HG02840 (cell line): ENCODE data around the gene POLR2H.
"Not testable (repeated sequence)": the region's sequence is repeated elsewhere in the genome, so short reads cannot be mapped to it uniquely, and the experiment has no call there.

Experiments used
- ATAC-seq: cut with Tn5 transposase; IDR thresholded peaks from one replicate; pipeline ENCODE4 v1.9.1; 2021; ENCODE audit warnings: mild to moderate bottlenecking, moderate library complexity, moderate number of reproducible peaks; ENCODE audit not compliant: unreplicated experiment, low FRiP score

POLR2H gene

GRCh38 chr3:184335291-184335660 lies 26.2 kb upstream of the POLR2H start:
- ATAC-seq, result peak; percentile 23

- peak; percentile 61 for ATAC-seq
Measured at GRCh38 chr3:184335661-184336546, 25.6 kb upstream of the POLR2H start.

DNA sequence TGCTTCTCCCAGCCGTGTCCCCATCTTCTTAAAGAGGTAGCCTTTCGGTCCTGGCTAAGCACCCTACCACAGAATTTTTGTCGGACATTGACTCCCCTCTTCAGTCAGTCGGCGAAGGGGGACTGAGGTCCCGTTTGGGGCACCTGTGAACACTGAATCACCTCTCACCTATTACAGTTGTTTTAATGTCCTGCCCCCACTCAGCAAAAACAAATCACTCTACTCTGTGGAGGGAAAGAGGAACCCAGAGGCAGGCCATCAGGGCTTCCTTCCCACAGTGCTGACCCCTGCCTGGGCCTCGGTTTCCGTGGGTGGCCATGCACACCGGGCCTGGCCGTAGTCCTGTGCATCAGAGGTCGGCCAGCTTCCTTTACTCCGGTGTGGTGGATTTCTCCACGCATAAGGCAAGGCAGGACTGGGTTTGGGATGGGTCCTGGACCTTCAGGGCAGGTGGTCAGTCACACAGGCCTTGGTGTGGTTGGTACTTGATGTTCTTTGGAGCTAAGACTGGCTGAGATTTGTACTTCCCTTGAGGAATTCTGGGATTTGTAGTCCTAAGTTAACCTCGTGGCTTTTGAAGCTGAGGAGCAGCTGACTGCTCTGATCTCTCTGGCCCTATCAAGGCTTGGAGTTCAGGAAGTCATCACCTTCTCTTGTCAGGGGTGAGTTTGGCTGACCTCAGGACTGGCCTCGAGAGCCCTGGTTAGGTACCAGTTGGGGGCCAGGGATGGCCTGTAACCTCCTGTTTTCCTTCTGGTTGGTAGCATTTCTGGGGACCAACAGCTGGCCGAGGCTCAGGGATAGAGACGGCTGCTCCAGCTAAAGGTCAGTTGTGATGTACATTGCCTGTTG lies 24.7 kb upstream of the POLR2H start:
- ATAC-seq, result no peak

DNA sequence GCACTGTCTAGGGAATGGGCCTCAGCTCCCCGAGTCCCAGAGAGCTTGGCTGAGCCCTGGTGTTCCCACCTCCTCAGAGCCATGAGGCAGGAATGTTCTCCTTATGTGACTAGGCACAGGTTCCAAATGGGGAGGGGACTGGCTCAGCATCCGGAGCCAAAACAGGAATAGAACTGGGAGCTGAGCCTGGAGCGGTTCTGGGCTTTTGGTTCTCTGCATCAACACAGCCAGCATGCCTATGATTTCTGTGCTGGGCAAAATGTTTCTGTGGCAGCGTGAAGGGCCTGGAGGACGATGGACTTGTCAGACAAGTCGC lies 24.2 kb upstream of the POLR2H start, which contains the start of gene FAM131A:
TSS of gene FAM131A (plus strand) at position 202 of the 316 bp plus-strand sequence. CDS start at position 233, 31 bp downstream.
- no peak for ATAC-seq

- no peak for ATAC-seq
Measured at GRCh38 chr3:184337981-184338380, 23.5 kb upstream of the POLR2H start.

DNA sequence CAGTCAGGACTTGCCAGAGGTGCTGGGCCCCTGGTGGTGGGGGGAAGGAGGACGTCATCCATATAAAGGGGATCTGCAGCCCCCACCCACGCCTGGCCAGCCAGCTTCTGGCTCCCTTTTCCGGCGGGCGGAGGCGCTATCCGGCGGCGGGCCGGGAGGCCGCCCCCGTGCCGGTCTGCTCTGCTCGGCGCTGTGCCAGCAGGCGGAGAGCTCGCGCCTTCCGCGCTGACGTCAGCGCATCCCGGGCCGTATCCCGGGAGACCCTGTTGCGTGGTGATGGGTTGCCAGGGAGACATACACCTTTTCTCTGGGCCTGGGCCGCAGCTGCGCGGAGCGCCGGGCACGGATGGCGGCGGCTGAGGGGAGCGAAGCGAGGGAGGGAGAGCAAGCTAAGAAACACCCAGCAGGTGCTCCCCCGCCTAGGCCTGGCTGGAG lies 23.0 kb upstream of the POLR2H start:
- ATAC-seq, result no peak

- ATAC-seq, result no peak
Measured at GRCh38 chr3:184339001-184339400, 22.5 kb upstream of the POLR2H start.

DNA sequence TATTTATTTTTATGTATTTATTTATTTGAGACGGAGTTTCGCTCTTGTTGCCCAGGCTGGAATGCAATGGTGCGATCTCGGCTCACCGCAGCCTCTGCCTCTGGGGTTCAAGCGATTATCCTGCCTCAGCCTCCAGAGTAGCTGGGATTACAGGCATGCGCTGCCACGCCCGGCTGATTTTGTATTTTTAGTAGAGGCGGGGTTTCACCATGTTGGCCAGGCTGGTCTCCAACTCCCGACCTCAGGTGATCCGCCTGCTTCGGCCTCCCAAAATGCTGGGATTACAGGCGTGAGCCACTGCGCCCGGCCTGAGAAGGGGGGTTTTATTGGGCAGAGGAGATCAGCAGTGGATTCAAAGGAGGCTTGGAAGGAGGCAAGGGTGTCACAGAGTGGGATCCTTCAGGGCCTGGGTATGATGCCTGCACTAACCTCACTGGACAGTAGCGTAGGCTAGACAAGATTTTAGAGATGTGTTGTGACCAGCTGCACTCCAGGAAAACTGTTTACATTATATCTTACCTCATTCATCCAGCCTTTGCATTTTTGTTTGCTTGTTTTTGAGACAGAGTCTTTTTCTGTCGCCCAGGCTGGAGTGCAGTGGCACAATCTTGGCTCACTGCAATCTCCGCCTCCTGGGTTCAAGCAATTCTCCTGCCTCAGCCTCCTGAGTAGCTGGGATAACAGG lies 21.9 kb upstream of the POLR2H start:
- ATAC-seq, result not testable (repeated sequence)

DNA sequence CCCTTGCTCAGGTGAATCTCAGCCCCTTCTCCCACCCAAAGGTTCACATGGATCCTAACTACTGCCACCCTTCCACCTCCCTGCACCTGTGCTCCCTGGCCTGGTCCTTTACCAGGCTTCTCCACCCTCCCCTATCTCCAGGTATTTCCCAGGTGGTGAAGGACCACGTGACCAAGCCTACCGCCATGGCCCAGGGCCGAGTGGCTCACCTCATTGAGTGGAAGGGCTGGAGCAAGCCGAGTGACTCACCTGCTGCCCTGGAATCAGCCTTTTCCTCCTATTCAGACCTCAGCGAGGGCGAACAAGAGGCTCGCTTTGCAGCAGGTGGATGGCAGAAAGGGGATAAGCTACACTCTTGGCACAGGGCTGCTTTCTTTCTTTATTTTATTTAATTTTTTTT lies 19.6 kb upstream of the POLR2H start:
- ATAC-seq, result no peak

GRCh38 chr3:184343200-184343876 lies 18.2 kb upstream of the POLR2H start:
- ATAC-seq, result no peak

DNA sequence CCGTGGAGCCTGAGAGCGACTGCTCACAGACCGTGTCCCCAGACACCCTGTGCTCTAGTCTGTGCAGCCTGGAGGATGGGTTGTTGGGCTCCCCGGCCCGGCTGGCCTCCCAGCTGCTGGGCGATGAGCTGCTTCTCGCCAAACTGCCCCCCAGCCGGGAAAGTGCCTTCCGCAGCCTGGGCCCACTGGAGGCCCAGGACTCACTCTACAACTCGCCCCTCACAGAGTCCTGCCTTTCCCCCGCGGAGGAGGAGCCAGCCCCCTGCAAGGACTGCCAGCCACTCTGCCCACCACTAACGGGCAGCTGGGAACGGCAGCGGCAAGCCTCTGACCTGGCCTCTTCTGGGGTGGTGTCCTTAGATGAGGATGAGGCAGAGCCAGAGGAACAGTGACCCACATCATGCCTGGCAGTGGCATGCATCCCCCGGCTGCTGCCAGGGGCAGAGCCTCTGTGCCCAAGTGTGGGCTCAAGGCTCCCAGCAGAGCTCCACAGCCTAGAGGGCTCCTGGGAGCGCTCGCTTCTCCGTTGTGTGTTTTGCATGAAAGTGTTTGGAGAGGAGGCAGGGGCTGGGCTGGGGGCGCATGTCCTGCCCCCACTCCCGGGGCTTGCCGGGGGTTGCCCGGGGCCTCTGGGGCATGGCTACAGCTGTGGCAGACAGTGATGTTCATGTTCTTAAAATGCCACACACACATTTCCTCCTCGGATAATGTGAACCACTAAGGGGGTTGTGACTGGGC lies 16.8 kb upstream of the POLR2H start:
- ATAC-seq, result no peak

- ATAC-seq, result no peak
Measured at GRCh38 chr3:184345317-184346144, 16.0 kb upstream of the POLR2H start.

- no peak for ATAC-seq
Measured at GRCh38 chr3:184346480-184347190, 14.9 kb upstream of the POLR2H start.

DNA sequence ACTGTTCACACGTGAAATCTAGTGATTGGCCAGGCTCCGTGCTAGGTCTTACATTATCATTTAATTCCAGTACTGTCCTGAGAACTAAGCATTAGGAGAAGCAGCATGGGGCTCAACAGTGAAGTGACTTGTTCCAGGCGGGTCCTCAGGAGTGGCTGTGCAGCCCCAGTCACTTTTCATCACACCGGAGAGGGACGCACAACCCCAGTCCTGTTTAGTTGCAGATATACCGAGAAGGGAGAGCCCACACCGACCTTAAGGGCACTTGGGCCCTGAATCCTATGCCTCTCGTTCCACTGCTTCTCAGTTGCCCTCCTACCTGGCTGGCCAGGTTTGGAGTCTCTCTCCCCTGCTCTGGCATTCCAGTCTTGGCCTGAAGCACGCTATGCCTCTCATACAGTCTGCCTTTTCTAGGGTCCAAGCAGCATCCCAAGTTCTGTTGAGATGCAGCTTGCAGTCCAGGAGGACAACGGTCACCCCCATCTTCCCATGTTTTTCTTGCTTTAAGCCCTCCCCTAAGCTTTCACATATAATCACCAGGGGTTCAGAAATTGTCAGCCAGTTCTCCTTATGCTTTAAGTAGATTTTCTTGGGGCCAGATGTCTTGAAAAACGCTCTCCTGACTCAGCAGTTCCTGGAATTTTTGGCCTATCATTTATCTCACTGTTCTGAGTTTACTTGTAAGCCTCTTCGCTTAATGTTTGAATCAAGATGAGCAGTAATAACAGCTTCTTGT lies 14.0 kb upstream of the POLR2H start:
- no peak for ATAC-seq

- ATAC-seq, result no peak
Measured at GRCh38 chr3:184348057-184348382, 13.5 kb upstream of the POLR2H start.

DNA sequence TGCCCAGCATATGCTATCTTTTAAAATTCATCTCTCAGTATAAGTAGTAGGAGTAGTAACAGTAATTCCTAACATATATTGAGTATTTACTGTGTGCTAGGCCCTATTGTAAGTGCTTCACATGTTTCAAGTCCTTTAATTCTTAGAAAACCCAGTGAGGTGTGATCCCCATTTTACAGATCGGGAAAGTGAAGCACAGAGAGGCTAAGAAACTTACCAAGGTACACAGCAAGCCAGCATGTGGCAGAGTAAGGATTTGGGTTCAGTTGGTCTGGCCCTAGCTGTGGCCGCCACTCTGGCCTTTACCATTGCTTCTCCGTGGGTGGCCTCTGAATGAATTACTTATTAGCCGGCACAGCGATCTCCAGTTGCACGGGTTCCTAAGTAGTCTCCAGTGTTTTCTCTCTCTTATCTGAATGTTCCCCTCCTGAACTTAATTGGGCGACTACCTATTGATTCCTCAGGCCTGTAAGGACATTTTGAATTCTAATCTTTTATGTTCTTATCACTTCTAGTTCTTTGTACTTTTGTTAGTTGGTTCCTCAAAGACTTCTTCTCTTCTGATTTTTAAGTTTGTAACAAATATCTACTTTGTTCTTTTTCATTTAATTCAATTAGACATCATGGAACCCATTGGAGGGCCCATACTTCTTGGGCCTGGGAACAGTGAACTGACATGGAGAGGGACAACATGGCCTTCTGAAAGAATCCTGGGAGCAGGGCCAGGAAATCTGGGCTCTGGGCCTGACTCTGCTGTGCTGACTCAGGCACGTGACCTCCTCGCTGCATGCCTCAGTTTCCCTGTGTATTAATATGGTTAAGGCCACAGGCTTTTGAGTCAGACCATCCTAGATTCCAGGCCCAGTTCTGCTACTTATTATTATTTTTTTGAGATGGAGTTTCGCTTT lies 11.7 kb upstream of the POLR2H start:
- no peak for ATAC-seq

DNA sequence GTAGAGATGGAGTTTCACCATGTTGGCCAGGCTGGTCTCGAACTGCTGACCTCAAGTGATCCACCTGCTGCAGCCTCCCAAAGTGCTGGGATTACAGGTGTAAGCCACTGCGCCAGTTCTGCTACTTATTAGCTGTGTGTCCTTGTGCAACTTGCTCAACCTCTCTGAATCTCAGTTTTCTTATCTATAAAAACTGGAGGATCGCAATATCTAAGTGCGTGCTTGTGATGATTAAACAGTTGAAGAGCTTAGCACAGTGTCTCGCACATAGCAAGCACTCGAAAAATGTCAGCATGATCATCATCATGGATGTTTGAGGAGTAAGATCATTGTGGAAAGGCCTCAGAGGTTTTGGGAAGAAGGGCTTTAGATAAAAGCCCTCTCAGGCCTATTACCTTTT lies 10.9 kb upstream of the POLR2H start:
- no peak for ATAC-seq
